Measurements from ENCODE around the gene ZFP2. TPM values are rescaled to one million over a fixed set of nuclear protein-coding genes. Genes with fewer than 3 reads are reported as not detected.
"Not testable (repeated sequence)": the region's sequence is repeated elsewhere in the genome, so short reads cannot be mapped to it uniquely, and the experiment has no call there.

Gene ZFP2
- total RNA-seq, result 9.4 TPM

DNA sequence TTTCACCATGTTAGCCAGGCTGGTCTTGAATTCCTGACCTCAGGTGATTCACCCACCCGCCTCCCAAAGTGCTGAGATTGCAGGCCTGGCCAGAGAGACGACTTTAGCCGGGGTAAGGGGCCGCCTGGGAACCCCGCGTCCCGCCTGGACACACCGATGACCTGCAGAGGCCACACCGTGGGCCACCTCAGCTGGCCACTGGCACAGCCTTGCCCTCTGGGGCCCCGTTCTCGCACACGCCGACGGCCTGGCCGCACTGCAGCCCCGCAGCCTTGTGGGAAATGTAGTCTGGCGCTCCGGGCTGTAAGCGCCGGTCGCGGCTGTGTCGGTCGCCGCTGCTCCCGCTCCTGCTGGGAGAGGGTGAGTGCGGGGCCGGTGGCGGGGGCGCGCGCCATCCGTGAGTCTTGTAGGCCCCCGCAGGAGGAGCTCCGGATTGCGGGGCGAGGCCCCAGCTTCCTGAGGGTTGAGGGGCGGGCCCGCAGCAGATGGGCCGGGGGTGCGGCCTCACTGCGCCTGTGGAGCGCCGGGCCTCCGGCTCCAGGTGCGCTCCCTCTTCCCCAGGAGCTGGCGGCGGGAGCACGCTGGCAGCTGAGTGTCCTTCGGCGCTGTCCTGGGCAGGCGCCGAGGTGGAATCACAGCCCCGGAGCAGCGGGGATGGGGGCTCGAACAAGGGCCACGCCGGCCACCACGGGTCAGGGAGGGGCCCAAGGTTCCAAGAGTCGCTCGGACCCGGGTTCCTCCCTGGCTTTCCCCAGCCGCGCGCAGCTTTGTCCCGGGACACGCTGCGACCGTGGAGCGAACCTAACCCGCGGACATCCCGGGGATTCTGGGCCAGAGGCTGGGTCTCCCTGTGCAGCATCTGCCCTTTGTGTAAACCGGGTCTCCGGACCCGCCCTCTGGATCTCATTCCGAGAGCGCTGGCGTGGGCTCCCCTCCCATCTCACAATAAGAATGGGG, at the start of gene ZFP2:
Gene ZFP2, plus strand, starts transcription at position 299 of the 957 bp plus-strand sequence. CDS start 35,401 bp downstream, outside the sequence.
- peak; percentile 29 for DNase-seq

DNA sequence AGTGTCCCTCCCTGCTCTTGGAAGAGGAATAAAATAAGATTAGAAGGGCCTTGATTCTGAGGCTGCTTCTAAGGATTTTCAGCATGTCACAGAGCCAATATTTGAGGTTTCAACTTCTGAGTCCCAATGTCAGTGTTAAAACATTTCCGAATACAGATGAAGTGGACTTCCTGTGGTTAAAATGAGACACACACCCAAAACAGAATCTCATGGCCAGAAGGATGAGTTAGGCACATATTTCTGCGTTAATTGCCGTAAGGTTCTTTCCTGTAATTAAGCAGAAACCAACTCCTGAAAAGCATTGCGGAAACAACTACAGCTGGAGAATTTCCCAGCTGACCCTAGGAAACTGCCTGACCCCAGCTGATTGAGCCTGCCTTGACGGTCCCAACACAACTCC, 46.4 kb upstream of the ZFP2 start:
- DNase-seq, result no peak

GRCh38 chr5:178851951-178852350, 43.8 kb upstream of the ZFP2 start:
- DNase-seq, result no peak

DNA sequence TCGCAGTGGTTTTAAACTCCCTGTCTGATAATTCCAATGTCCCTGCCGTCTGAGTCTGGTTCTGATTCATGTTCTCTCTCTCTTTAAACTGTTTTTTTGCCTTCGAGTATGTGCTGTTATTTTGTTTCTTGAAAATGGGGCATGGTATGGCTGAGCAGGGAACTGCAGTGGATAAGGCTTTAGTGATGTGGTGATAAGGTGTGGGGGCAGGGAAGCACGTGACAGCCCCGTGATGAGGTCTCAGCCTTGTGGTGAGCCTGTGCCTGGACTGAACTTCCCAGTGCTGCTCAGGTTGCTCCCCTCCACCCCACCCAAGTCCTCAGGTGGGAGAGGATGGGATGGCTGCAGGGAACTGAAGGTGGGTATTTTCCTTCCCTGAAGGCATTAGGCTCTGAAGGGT, 41.4 kb upstream of the ZFP2 start:
- no peak for DNase-seq

GRCh38 chr5:178859625-178860521, 35.8 kb upstream of the ZFP2 start, which contains the start of gene ZNF354B:
TSS of gene ZNF354B (plus strand) at chr5:178859953. CDS start at chr5:178861048, 1,095 bp downstream.
- DNase-seq, result peak; percentile 93

GRCh38 chr5:178860615-178861014, 35.1 kb upstream of the ZFP2 start:
- DNase-seq, result not testable (repeated sequence)

- no peak for DNase-seq
These were observed 34.1 kb upstream of the ZFP2 start for GRCh38 chr5:178861627-178862026.

DNA sequence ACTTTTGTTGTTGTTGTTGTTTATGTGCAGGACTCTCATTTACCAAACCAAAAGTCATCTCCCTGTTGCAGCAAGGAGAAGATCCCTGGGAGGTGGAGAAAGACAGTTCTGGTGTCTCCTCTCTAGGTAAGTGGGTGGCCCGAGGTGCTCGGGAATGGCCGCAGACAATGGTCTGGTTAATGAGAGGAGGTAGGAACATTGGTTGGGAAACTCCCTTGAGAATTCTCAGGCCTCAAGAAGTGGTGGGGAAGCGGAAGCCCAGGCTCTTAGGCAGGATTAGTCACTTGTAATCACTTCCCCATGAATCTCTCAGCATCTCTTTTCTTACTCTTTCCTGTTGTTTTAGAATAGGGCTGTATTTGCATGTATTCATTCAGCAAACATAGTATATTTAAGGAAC, 28.8 kb upstream of the ZFP2 start:
- DNase-seq, result no peak

- no peak for DNase-seq
These were observed 26.1 kb upstream of the ZFP2 start for GRCh38 chr5:178869577-178869976.

DNA sequence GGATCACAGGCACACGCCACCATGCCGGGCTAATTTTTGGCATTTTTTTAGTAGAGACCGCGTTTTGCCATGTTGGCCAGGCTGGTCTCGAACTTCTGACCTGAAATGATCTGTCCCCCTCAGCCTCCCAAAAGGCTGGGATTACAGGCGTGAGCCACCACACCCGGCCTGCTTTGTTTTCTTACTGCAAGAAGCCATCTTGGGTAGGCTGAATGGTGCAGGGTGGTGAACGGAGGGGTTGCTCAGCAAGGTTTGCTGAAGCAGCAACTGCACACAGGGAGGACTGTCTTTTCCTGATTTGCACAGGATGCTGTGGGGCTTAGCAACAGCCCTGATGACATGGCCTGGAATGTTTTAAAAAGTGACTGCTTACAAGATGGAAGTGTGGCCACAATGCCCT, 25.3 kb upstream of the ZFP2 start:
- DNase-seq, result no peak

DNA sequence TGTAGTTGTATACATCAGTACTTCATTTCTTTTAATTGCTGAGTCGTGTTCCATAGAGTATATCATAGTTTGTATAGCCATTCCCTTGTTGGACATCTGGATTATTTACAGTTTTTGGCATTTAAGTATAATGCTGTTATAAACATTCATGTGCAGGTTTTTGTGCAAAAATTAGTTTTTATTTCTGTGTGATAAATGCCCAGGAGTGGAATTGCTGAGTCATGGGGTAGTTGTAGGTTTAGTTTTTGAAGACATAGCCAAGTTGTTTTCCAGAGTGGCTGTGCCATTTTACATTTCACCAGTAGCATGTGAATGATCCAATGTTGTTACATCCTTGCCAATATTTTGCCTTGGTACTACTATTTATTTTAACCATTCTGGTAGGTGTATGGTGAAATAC, 23.4 kb upstream of the ZFP2 start:
- no peak for DNase-seq

DNA sequence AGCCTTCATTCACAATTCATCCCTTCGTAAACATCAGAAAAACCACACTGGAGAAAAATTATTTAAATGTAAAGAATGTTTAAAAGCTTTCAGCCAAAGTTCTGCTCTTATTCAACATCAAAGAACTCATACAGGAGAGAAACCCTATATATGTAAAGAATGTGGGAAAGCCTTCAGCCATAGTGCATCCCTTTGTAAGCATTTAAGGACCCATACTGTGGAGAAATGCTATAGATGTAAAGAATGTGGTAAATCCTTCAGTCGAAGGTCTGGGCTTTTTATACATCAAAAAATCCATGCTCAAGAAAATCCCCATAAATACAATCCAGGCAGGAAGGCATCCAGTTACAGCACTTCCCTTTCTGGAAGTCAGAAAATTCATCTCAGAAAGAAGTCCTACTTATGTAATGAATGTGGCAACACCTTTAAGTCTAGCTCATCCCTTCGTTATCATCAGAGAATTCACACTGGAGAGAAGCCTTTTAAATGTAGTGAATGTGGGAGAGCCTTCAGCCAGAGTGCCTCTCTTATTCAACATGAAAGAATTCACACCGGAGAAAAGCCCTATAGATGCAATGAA, 12.5 kb upstream of the ZFP2 start:
- DNase-seq, result not testable (repeated sequence)

DNA sequence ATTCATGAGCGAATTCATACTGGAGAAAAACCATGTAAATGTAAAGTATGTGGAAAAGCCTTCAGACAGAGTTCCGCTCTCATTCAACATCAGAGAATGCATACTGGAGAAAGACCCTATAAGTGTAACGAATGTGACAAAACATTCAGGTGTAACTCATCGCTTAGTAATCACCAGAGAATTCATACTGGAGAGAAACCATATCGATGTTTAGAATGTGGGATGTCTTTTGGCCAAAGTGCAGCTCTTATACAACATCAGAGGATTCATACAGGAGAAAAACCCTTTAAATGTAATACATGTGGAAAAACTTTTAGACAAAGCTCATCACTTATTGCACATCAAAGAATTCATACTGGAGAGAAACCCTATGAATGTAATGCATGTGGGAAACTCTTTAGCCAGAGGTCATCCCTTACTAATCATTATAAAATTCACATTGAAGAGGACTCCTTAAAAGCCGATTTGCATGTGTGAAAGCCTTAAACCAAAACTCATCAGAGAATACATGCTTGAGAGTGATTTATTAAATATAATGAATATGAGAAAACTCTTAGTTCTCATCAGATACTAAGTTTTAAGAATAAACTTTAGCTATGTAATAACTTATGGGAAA, 11.8 kb upstream of the ZFP2 start:
- no peak for DNase-seq

DNA sequence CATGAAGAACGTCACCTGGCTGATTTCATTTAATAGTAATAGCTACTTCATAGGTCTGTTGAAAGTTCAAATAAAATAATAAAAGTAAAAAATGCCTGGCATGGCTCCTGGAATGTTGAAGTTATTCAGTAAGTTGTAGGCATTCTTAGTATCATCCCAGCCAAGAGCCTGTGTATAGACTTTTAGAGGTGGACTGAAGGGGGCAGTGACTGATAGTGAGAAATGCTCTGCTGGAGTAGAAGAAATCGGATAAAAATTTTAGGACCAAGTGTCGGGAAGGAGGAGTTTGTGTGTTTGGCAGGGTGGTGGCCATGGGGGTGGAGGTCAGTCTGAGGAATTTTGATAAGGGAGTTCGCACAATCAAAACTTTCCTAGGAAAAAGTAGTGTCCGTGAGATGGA, 3.6 kb downstream of the ZFP2 start:
- no peak for DNase-seq

- no peak for DNase-seq
These were observed 7.1 kb downstream of the ZFP2 start for GRCh38 chr5:178902849-178903248.

GRCh38 chr5:178931846-178932760, 36.4 kb downstream of the ZFP2 start:
- DNase-seq, result no peak

GRCh38 chr5:178940569-178941360, 45.1 kb downstream of the ZFP2 start, which contains the start of gene ZNF454:
TSS of gene ZNF454 (plus strand) at chr5:178941198. CDS start at chr5:178942792, 1,594 bp downstream.
- peak; percentile 95 for DNase-seq

DNA sequence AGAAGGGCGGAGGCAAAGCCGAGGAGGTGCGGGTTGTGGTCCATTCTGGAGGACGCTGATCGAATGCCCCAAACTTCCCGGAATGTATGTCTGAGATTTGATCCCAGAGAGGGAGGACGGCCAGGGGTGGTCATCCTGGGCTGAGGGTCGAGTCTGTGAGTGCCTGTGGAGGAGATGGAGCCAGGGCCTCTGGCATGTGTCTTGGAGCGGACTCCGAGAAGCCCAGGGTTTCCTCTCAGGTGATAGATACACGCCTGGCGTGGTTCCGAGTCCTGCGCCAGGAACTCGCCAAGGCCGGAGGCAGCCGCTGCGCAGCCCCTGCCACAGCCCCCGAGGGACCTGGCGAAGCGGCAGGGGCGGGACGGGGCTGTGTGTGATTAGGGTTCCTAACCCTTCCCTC, 45.6 kb downstream of the ZFP2 start:
- DNase-seq, result no peak

- no peak for DNase-seq
These were observed 69.8 kb downstream of the ZFP2 start for GRCh38 chr5:178965465-178966055.

DNA sequence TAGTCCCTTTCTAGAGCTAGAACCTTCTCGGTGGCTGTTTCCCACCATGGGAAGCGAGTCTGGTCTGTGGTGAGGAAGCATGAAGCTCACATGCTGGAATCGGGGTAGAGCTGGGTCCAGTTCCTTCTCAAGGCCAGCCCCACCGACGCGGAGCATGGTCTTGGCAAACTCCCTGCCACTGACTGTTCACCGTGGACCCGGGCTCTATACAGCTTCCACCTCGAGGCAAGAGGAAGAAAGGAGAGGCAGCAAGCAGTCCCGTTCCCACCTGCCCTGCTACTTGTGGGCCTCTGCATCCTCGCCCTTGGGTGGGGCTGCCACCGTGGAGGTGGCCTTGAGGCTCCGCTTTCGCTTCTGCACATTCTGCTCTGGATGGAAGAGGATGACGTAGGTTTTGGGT, 85.7 kb downstream of the ZFP2 start:
- no peak for DNase-seq
